B cell (primary cell): Measurements from ENCODE around the gene C2CD3. TPM values are rescaled to one million over a fixed set of nuclear protein-coding genes. Genes with fewer than 3 reads are reported as not detected.

Source experiments
- ATAC-seq: fragments of 200-7000 bp; cut with Tn5 transposase; one replicate; pipeline ENCODE4 v1.10.0; 2021; ENCODE audit warnings: low read depth, mild to moderate bottlenecking, moderate number of reproducible peaks, moderate library complexity
- CTCF ChIA-PET: fragments of 350-600 bp; sonication (Branson Sonifier 250); formaldehyde crosslinking; loops from one replicate; lab custom pipeline; 2021; ENCODE audit warnings: antibody characterized with exemption, inconsistent platforms; lab: Charles Lee
- POLR2A ChIA-PET: fragments of 350-600 bp; sonication (Branson Sonifier 250); formaldehyde crosslinking; loops from one replicate; lab custom pipeline; 2021; ENCODE audit warnings: antibody characterized with exemption; lab: Charles Lee
- DNase-seq: peaks from one replicate; pipeline ENCODE4 v3.0.0; 2013
- H2AFZ ChIP-seq: 2 replicates; pipeline ENCODE4 v1.6.1; 2012; ENCODE audit warnings: mild to moderate bottlenecking, low read depth, low read length; ENCODE audit not compliant: insufficient read depth, poor library complexity, severe bottlenecking
- H3K27ac ChIP-seq, 2 donors: 1 replicate in 1 of 2; 2 replicates in 1 of 2; pipeline ENCODE4 v1.5.1; 2012 to 2013; ENCODE audit warnings: low read length in 2 of 2, mild to moderate bottlenecking in 2 of 2, moderate library complexity in 1 of 2
- H3K27me3 ChIP-seq, 4 experiments: fragments of 200-600 bp in 1 of 4; sonication (generic) in 1 of 4; replicated peaks in 1 of 4; 1 replicate in 2 of 4; 2 replicates in 2 of 4; pipeline versions ENCODE4 v1.6.1 to v1.7.0; 2013 to 2016; ENCODE audit warnings: low read length in 3 of 4, mild to moderate bottlenecking in 2 of 4, mixed read lengths in 1 of 4, moderate library complexity in 1 of 4; ENCODE audit not compliant: insufficient read depth in 4 of 4, control insufficient read depth in 3 of 4; ENCODE audit errors: control extremely low read depth in 1 of 4
- H3K36me3 ChIP-seq, 2 experiments: replicated peaks in 1 of 2; 1 replicate in 1 of 2; 2 replicates in 1 of 2; pipeline versions ENCODE4 v1.6.1 to v1.7.1; 2013; ENCODE audit warnings: low read length in 1 of 2; ENCODE audit not compliant: insufficient read depth in 2 of 2, control insufficient read depth in 1 of 2; ENCODE audit errors: control extremely low read depth in 1 of 2, extremely low read depth in 1 of 2
- H3K4me1 ChIP-seq, 2 donors: fragments of 200-600 bp in 1 of 2; sonication (generic) in 1 of 2; 1 replicate in 1 of 2; 2 replicates in 1 of 2; pipeline versions ENCODE4 v1.5.1 to v1.6.1; 2013 to 2017; ENCODE audit warnings: low read length in 2 of 2; ENCODE audit not compliant: control insufficient read depth in 2 of 2, insufficient read depth in 2 of 2
- H3K4me2 ChIP-seq: replicated peaks from 2 replicates; pipeline ENCODE3; 2012; ENCODE audit warnings: mild to moderate bottlenecking, low read depth, low read length; ENCODE audit not compliant: poor library complexity, severe bottlenecking
- H3K4me3 ChIP-seq, 5 experiments: fragments of 200-600 bp in 1 of 5; sonication (generic) in 1 of 5; 1 replicate in 3 of 5; 2 replicates in 2 of 5; pipeline versions ENCODE4 v1.5.1 to v1.7.0; 2011 to 2016; ENCODE audit warnings: low read length in 4 of 5, mild to moderate bottlenecking in 4 of 5, low read depth in 2 of 5, control low read depth in 1 of 5, moderate library complexity in 1 of 5; ENCODE audit not compliant: insufficient read depth in 1 of 5; ENCODE audit errors: control extremely low read depth in 1 of 5, extremely low read depth in 1 of 5
- H3K79me2 ChIP-seq: fragments of 200-600 bp; sonication (generic); one replicate; pipeline ENCODE4 v1.6.0; 2016; ENCODE audit warnings: low read length; ENCODE audit not compliant: control insufficient read depth, insufficient read depth
- H3K9ac ChIP-seq: fragments of 200-600 bp; sonication (generic); 2 replicates; pipeline ENCODE4 v1.6.1; 2017; ENCODE audit warnings: mild to moderate bottlenecking, low read length, moderate library complexity
- H3K9me3 ChIP-seq, 3 donors: one replicate each; pipeline versions ENCODE4 v1.6.1 to v1.7.1; 2013; ENCODE audit warnings: low read length in 2 of 3; ENCODE audit not compliant: control insufficient read depth in 2 of 3, insufficient read depth in 1 of 3; ENCODE audit errors: control extremely low read depth in 1 of 3
- H4K20me1 ChIP-seq: 2 replicates; pipeline ENCODE4 v1.6.0; 2012; ENCODE audit warnings: mild to moderate bottlenecking, low read length; ENCODE audit not compliant: insufficient read depth, control insufficient read depth, poor library complexity, severe bottlenecking
- H3K27ac Mint-ChIP-seq: one replicate; pipeline ENCODE4 v1.8.0; 2021; ENCODE audit warnings: mixed read lengths
- H3K27me3 Mint-ChIP-seq: one replicate; pipeline ENCODE4 v1.8.0; 2021; ENCODE audit warnings: mixed read lengths
- H3K4me1 Mint-ChIP-seq: one replicate; pipeline ENCODE4 v1.8.0; 2021; ENCODE audit warnings: mixed read lengths
- H3K4me3 Mint-ChIP-seq: one replicate; pipeline ENCODE4 v1.8.0; 2021; ENCODE audit warnings: mixed read lengths
- H3K9me3 Mint-ChIP-seq: one replicate; pipeline ENCODE4 v1.8.0; 2022; ENCODE audit warnings: mixed read lengths; ENCODE audit not compliant: insufficient read depth
- CTCF ChIP-seq: fragments of 200-600 bp; IDR thresholded peaks from one replicate; pipeline ENCODE4 v1.8.0; 2022; ENCODE audit warnings: antibody characterized with exemption, mild to moderate bottlenecking
- EZH2 ChIP-seq: IDR thresholded peaks from 2 replicates; pipeline ENCODE4 v1.6.1; 2012; ENCODE audit warnings: borderline replicate concordance, low read depth, mild to moderate bottlenecking, moderate library complexity, low read length; ENCODE audit not compliant: insufficient read depth, poor library complexity, severe bottlenecking
- WGBS: methylation state at CpG from one replicate; pipeline ENCODE4 v1.1.5; 2013; ENCODE audit warnings: missing lambda C conversion rate; ENCODE audit not compliant: insufficient coverage; 5-methylcytosine and 5-hydroxymethylcytosine counted together
- intact Hi-C: fragments of 100-400 bp; cut with micrococcal nuclease; formaldehyde crosslinking; loops from one replicate; pipeline ENCODE4 v1.10.0; 2022
- polyA plus RNA-seq: library from polyadenylated mRNA; depleted of rRNA; stranded (reverse); fragments of >200 nt; gene quantifications from 2 replicates; pipeline ENCODE4 v1.2.3, GENCODE V29; 2012
- total RNA-seq, 2 donors: library from RNA; stranded (reverse); fragments of 120-200 nt in 1 of 2; gene quantifications; 1 replicate in 1 of 2; 2 replicates in 1 of 2; pipeline versions ENCODE4 v1.2.3 to v1.2.4, GENCODE V29; 2013 to 2022

Gene C2CD3
- total and polyA plus RNA-seq, 2 donors (not counting 1 experiment from before 2014, with no cell fraction given): 19.8 to 69.0 TPM

- no peaks in the 10 kb centered on the region for H3K27me3 Mint-ChIP-seq
- no peak overlapping the region for H3K27ac Mint-ChIP-seq
- H2AFZ ChIP-seq: no peak overlapping the region
- intact Hi-C loops: no loop called here
- H3K4me3 Mint-ChIP-seq: no peak overlapping the region
- H3K4me3 ChIP-seq: no peak overlapping the region
- no peak for TF ChIP-seq EZH2
- no peak for TF ChIP-seq CTCF
- no peak for ATAC-seq
- no peaks in the 10 kb centered on the region for H3K9me3 Mint-ChIP-seq
- no peaks in the 10 kb centered on the region for H3K9me3 ChIP-seq
- no peak for DNase-seq
- no CpG with 5 or more reads among the region's 1 CpG for WGBS
- no peaks in the 10 kb centered on the region for H3K27me3 ChIP-seq
- no peaks in the 10 kb centered on the region for H3K4me1 ChIP-seq
- no peaks in the 10 kb centered on the region for H3K4me1 Mint-ChIP-seq
- H4K20me1 ChIP-seq: no peaks in the 10 kb centered on the region
- no peak overlapping the region for H3K9ac ChIP-seq
- no peaks in the 10 kb centered on the region for H3K79me2 ChIP-seq
- peaks cover 15 to 62% of the 10 kb centered on the region in 2 experiments for H3K36me3 ChIP-seq
- no peak overlapping the region for H3K27ac ChIP-seq
- H3K4me2 ChIP-seq: no peak overlapping the region
- ChIA-PET POLR2A (no interaction called here), CTCF (interaction anchor here (1.4 kb wide), 1 partner anchor 128 kb away, joined by 7 read pairs; no protein-coding TSS in a partner anchor)
Measured at GRCh38 chr11:74091549-74091948, 79.3 kb downstream of the C2CD3 start.

- no peaks in the 10 kb centered on the region for H3K9me3 ChIP-seq
- no peak overlapping the region for H3K4me2 ChIP-seq
- WGBS: no CpG with 5 or more reads among the region's 3 CpGs
- H4K20me1 ChIP-seq: no peaks in the 10 kb centered on the region
- Mint-ChIP-seq H3K9me3 (no peaks in the 10 kb centered on the region), H3K4me3 (no peak overlapping the region), H3K4me1 (no peaks in the 10 kb centered on the region), H3K27ac (no peak overlapping the region), H3K27me3 (no peaks in the 10 kb centered on the region)
- TF ChIP-seq CTCF: no peak
- TF ChIP-seq EZH2: no peak
- ATAC-seq (no peak), DNase-seq (peak; percentile 22)
- intact Hi-C loops: loop anchor here (1.0 kb wide), 1 partner anchor 126 kb away; no protein-coding TSS in a partner anchor
- no peak overlapping the region for H3K27ac ChIP-seq
- CTCF ChIA-PET: interaction anchor here (1.4 kb wide), 1 partner anchor 127 kb away, joined by 7 read pairs; no protein-coding TSS in a partner anchor
- no peak overlapping the region for H2AFZ ChIP-seq
- H3K9ac ChIP-seq: no peak overlapping the region
- no peaks in the 10 kb centered on the region for H3K27me3 ChIP-seq
- POLR2A ChIA-PET: no interaction called here
- no peaks in the 10 kb centered on the region for H3K4me1 ChIP-seq
- H3K79me2 ChIP-seq: no peaks in the 10 kb centered on the region
- peaks cover 16 to 71% of the 10 kb centered on the region in 2 experiments for H3K36me3 ChIP-seq
- no peak overlapping the region for H3K4me3 ChIP-seq
Measured at GRCh38 chr11:74090701-74091100, 80.1 kb downstream of the C2CD3 start.
